HG02970 (cell line): ENCODE data around the gene ITGAD.
"Not testable (repeated sequence)": the region's sequence is repeated elsewhere in the genome, so short reads cannot be mapped to it uniquely, and the experiment has no call there.

Source experiments
- ATAC-seq: cut with Tn5 transposase; IDR thresholded peaks from one replicate; pipeline ENCODE4 v1.9.1; 2021; ENCODE audit warnings: mild to moderate bottlenecking, moderate library complexity, moderate number of reproducible peaks; ENCODE audit not compliant: unreplicated experiment, low FRiP score

Gene ITGAD

GRCh38 chr16:31401436-31401835, 8.3 kb downstream of the ITGAD start:
- no peak for ATAC-seq

- no peak for ATAC-seq
Measured at GRCh38 chr16:31402687-31403086, 9.6 kb downstream of the ITGAD start.

- no peak for ATAC-seq
Measured at GRCh38 chr16:31403590-31404352, 10.6 kb downstream of the ITGAD start.

- no peak for ATAC-seq
Measured at GRCh38 chr16:31404353-31405064, 11.4 kb downstream of the ITGAD start.

GRCh38 chr16:31407406-31407805, 14.3 kb downstream of the ITGAD start:
- no peak for ATAC-seq

GRCh38 chr16:31409433-31409832, 16.3 kb downstream of the ITGAD start:
- ATAC-seq = no peak

- ATAC-seq = no peak
Measured at GRCh38 chr16:31410082-31410481, 16.9 kb downstream of the ITGAD start.

- no peak for ATAC-seq
Measured at GRCh38 chr16:31411024-31411844, 18.1 kb downstream of the ITGAD start.

- no peak for ATAC-seq
Measured at GRCh38 chr16:31412750-31413149, 19.6 kb downstream of the ITGAD start.

GRCh38 chr16:31413381-31413780, 20.2 kb downstream of the ITGAD start:
- no peak for ATAC-seq

- no peak for ATAC-seq
Measured at GRCh38 chr16:31413943-31414342, 20.8 kb downstream of the ITGAD start.

GRCh38 chr16:31414706-31415105, 21.6 kb downstream of the ITGAD start:
- no peak for ATAC-seq

GRCh38 chr16:31416371-31416770, 23.2 kb downstream of the ITGAD start:
- ATAC-seq = no peak

GRCh38 chr16:31417036-31417435, 23.9 kb downstream of the ITGAD start:
- not testable (repeated sequence) for ATAC-seq

- no peak for ATAC-seq
Measured at GRCh38 chr16:31417916-31418315, 24.8 kb downstream of the ITGAD start.

GRCh38 chr16:31420037-31420436, 26.9 kb downstream of the ITGAD start:
- no peak for ATAC-seq

GRCh38 chr16:31421587-31421986, 28.5 kb downstream of the ITGAD start:
- no peak for ATAC-seq

- ATAC-seq = no peak
Measured at GRCh38 chr16:31423241-31423640, 30.1 kb downstream of the ITGAD start.

GRCh38 chr16:31423801-31424200, 30.7 kb downstream of the ITGAD start:
- ATAC-seq = no peak

GRCh38 chr16:31427441-31428278, 34.5 kb downstream of the ITGAD start:
- no peak for ATAC-seq
